Measurements from ENCODE around the gene NUP50. TPM values are rescaled to one million over a fixed set of nuclear protein-coding genes. Genes with fewer than 3 reads are reported as not detected.

NUP50 gene
- total RNA-seq, 1 donor from 2014 or later, result 79.0 TPM

DNA sequence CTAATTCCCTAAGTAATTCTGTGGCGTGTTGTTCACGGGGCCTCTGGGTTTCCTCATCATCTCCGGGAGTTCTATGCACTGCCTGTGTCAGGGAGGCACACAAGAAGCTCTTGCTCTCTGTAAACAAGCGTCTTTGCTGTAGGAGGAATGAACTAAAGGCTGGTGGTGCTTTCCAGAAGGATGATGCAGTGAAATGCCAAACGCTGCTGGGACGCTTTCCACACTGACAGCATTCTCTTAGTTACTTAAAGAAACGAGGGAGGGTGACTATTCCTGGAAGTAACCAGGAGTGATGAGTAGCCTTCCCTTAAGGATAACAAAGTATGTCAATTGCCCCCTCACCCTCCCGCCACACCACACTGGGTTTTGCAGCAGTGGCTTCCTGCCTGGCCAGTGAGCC lies 38.5 kb upstream of the NUP50 start:
- TF ChIP-seq, protein P1, sequence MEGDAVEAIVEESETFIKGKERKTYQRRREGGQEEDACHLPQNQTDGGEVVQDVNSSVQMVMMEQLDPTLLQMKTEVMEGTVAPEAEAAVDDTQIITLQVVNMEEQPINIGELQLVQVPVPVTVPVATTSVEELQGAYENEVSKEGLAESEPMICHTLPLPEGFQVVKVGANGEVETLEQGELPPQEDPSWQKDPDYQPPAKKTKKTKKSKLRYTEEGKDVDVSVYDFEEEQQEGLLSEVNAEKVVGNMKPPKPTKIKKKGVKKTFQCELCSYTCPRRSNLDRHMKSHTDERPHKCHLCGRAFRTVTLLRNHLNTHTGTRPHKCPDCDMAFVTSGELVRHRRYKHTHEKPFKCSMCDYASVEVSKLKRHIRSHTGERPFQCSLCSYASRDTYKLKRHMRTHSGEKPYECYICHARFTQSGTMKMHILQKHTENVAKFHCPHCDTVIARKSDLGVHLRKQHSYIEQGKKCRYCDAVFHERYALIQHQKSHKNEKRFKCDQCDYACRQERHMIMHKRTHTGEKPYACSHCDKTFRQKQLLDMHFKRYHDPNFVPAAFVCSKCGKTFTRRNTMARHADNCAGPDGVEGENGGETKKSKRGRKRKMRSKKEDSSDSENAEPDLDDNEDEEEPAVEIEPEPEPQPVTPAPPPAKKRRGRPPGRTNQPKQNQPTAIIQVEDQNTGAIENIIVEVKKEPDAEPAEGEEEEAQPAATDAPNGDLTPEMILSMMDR (IDR thresholded peaks at IDR 0.05; ENCODE audit: partially characterized antibody, unreplicated experiment), result no peak
- Mint-ChIP-seq H3K9me3 (ENCODE audit: unreplicated experiment) (peaks cover 4% of the 10 kb centered on the region), H3K4me3 (ENCODE audit: unreplicated experiment) (no peak overlapping the region), H3K4me1 (ENCODE audit: low read depth, unreplicated experiment) (no peaks in the 10 kb centered on the region), H3K36me3 (ENCODE audit: unreplicated experiment) (no peaks in the 10 kb centered on the region), H3K27me3 (ENCODE audit: unreplicated experiment) (peaks cover 4% of the 10 kb centered on the region), H3K27ac (ENCODE audit: unreplicated experiment) (no peak overlapping the region)
- no peak for DNase-seq

DNA sequence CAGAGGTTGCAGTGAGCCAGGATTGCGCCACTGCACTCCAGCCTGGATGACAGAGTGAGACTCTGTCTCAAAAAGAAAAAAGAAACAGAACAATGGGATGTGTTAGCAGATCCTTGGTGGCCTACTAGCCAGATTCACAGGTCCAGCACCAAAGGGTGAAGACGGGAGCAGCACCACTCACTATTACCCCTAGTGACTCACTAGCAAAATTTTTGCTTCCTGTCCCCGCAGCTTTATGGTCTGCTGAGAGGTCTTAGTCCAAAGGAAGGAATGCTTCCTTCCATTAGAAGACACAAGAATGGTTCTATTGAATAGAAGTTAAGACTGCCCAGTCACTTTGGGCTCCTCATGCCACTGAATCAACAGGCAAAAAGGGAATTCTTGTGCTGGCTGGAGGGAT lies 35.9 kb upstream of the NUP50 start:
- H3K4me1 Mint-ChIP-seq (ENCODE audit: low read depth, unreplicated experiment), result no peaks in the 10 kb centered on the region
- peaks cover 6% of the 10 kb centered on the region for H3K27me3 Mint-ChIP-seq (ENCODE audit: unreplicated experiment)
- TF ChIP-seq, protein P1 (IDR thresholded peaks at IDR 0.05; ENCODE audit: partially characterized antibody, unreplicated experiment), result no peak
- H3K4me3 Mint-ChIP-seq (ENCODE audit: unreplicated experiment), result no peak overlapping the region
- DNase-seq, result no peak
- H3K36me3 Mint-ChIP-seq (ENCODE audit: unreplicated experiment), result no peaks in the 10 kb centered on the region
- H3K27ac Mint-ChIP-seq (ENCODE audit: unreplicated experiment), result no peak overlapping the region
- peaks cover 4% of the 10 kb centered on the region for H3K9me3 Mint-ChIP-seq (ENCODE audit: unreplicated experiment)

DNA sequence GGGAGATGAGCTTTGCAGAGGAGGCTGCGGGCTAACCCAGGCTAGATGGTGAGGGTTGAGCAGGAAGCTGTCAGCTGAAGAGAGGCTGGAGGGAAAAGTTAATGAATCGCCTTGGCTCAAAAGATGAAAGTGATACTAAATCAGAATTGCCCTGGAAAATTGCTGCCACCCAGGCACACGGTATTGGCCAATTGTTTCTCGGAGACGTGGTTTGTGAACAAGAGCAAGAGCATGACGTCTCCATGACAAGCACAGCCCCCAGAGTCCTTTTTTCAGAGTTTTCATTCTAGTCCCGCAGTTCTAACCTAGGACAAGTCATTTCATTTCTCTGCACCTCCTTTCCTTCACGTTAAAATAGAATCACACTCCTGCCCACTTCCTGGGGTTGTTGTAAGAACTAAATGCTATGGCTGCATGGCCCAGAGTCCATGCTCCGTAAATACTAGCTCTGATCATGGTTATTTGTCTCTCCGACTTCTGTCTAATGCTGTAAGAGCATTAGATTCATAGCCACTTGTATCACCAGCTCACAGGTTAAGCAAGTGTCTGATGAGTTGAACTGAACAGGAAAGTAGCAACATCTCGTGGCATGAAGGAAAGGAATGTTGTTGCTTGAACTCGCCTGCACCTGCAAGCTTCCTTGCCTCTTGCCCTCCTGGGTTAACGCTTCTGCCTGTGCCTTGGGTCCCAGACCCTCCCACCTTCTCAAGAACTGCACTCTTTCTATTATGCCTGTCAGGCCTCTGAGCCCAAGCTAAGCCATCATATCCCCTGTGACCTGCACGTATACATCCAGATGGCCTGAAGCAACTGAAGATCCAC lies 33.8 kb upstream of the NUP50 start:
- no peak for DNase-seq
- Mint-ChIP-seq H3K4me1 (ENCODE audit: low read depth, unreplicated experiment) (no peaks in the 10 kb centered on the region), H3K36me3 (ENCODE audit: unreplicated experiment) (peaks cover 10% of the 10 kb centered on the region), H3K4me3 (ENCODE audit: unreplicated experiment) (no peak overlapping the region), H3K27ac (ENCODE audit: unreplicated experiment) (no peak overlapping the region), H3K9me3 (ENCODE audit: unreplicated experiment) (peaks cover 1% of the 10 kb centered on the region), H3K27me3 (ENCODE audit: unreplicated experiment) (peaks cover 6% of the 10 kb centered on the region)
- TF ChIP-seq, protein P1 (IDR thresholded peaks at IDR 0.05; ENCODE audit: partially characterized antibody, unreplicated experiment), result no peak

DNA sequence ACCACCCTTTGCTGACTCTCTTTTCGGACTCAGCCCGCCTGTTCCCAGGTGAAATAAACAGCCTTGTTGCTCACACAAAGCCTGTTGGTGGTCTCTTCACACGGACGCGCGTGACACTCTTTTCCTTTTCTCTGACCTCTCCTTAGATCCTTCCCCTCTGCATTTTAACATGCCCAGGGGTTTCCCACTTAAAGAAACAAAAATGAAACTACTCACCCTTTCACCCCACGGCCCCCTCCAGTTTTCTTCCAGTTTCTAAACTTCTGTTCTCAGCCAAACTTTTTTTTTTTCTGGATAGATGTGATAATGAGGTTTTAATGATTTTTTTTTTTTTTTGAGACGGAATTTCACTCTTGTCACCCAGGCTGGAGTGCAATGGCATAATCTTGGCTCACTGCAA lies 32.8 kb upstream of the NUP50 start:
- H3K27ac Mint-ChIP-seq (ENCODE audit: unreplicated experiment), result no peak overlapping the region
- H3K27me3 Mint-ChIP-seq (ENCODE audit: unreplicated experiment), result peaks cover 6% of the 10 kb centered on the region
- no peaks in the 10 kb centered on the region for H3K4me1 Mint-ChIP-seq (ENCODE audit: low read depth, unreplicated experiment)
- peaks cover 10% of the 10 kb centered on the region for H3K36me3 Mint-ChIP-seq (ENCODE audit: unreplicated experiment)
- TF ChIP-seq, protein P1 (IDR thresholded peaks at IDR 0.05; ENCODE audit: partially characterized antibody, unreplicated experiment), result no peak
- peaks cover 1% of the 10 kb centered on the region for H3K9me3 Mint-ChIP-seq (ENCODE audit: unreplicated experiment)
- no peak overlapping the region for H3K4me3 Mint-ChIP-seq (ENCODE audit: unreplicated experiment)
- no peak for DNase-seq

DNA sequence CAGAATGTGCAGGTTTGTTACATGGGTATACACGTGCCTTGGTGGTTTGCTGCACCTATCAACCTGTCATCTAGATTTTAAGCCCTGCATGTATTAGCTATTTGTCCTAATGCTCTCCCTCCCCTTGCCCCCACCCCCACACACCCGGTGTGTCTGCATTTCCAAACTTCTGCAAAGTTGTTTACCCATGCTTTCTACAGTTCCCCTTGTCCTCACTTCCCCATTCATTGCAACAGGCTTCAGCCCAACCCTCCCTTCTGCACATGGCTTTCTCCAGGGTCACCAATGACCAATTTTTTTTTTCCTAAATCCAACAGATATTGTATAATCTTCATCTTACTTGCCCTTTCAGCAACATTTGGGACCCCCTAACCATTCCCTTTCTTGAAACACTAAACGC lies 32.0 kb upstream of the NUP50 start:
- peaks cover 10% of the 10 kb centered on the region for H3K36me3 Mint-ChIP-seq (ENCODE audit: unreplicated experiment)
- TF ChIP-seq, protein P1 (IDR thresholded peaks at IDR 0.05; ENCODE audit: partially characterized antibody, unreplicated experiment), result no peak
- H3K4me3 Mint-ChIP-seq (ENCODE audit: unreplicated experiment), result no peak overlapping the region
- peaks cover 4% of the 10 kb centered on the region for H3K27me3 Mint-ChIP-seq (ENCODE audit: unreplicated experiment)
- peaks cover 1% of the 10 kb centered on the region for H3K9me3 Mint-ChIP-seq (ENCODE audit: unreplicated experiment)
- no peak for DNase-seq
- H3K4me1 Mint-ChIP-seq (ENCODE audit: low read depth, unreplicated experiment), result no peaks in the 10 kb centered on the region
- no peak overlapping the region for H3K27ac Mint-ChIP-seq (ENCODE audit: unreplicated experiment)
